ENCODE data around the gene SLC22A6.
"Not testable (repeated sequence)": the region's sequence is repeated elsewhere in the genome, so short reads cannot be mapped to it uniquely, and the experiment has no call there.

SLC22A6 gene

GRCh38 chr11:62983536-62984199, 1.1 kb downstream of the SLC22A6 start:
- FAIRE-seq: no peak

GRCh38 chr11:62981743-62982142, 3.0 kb downstream of the SLC22A6 start:
- no peak for FAIRE-seq

GRCh38 chr11:62980133-62980760, 4.5 kb downstream of the SLC22A6 start:
- no peak for FAIRE-seq

- FAIRE-seq: no peak
These were observed 8.7 kb downstream of the SLC22A6 start for GRCh38 chr11:62976109-62976508.

GRCh38 chr11:62974848-62975522, 9.8 kb downstream of the SLC22A6 start:
- FAIRE-seq: no peak

GRCh38 chr11:62965574-62965973, 19.2 kb downstream of the SLC22A6 start:
- FAIRE-seq: no peak

GRCh38 chr11:62962391-62962790, 22.4 kb downstream of the SLC22A6 start:
- no peak for FAIRE-seq

- no peak for FAIRE-seq
These were observed 23.7 kb downstream of the SLC22A6 start for GRCh38 chr11:62961017-62961570.

- no peak for FAIRE-seq
These were observed 25.3 kb downstream of the SLC22A6 start for GRCh38 chr11:62959422-62959980.

GRCh38 chr11:62958547-62959421, 26.0 kb downstream of the SLC22A6 start:
- FAIRE-seq: no peak

GRCh38 chr11:62957147-62957546, 27.6 kb downstream of the SLC22A6 start:
- FAIRE-seq: no peak

GRCh38 chr11:62954478-62954877, 30.3 kb downstream of the SLC22A6 start:
- FAIRE-seq: no peak

GRCh38 chr11:62953811-62954210, 31.0 kb downstream of the SLC22A6 start:
- FAIRE-seq: no peak

- FAIRE-seq: no peak
These were observed 35.9 kb downstream of the SLC22A6 start for GRCh38 chr11:62948765-62949320.

- FAIRE-seq: not testable (repeated sequence)
These were observed 39.2 kb downstream of the SLC22A6 start for GRCh38 chr11:62945538-62945937.

GRCh38 chr11:62937528-62937927, 47.2 kb downstream of the SLC22A6 start:
- not testable (repeated sequence) for FAIRE-seq

GRCh38 chr11:62934496-62934785, 50.3 kb downstream of the SLC22A6 start:
- FAIRE-seq: no peak

GRCh38 chr11:62933750-62934495, 50.8 kb downstream of the SLC22A6 start:
- FAIRE-seq: no peak

- no peak for FAIRE-seq
These were observed 51.5 kb downstream of the SLC22A6 start for GRCh38 chr11:62933285-62933684.

GRCh38 chr11:62931499-62932278, 53.1 kb downstream of the SLC22A6 start:
- no peak for FAIRE-seq

- FAIRE-seq: no peak
These were observed 54.1 kb downstream of the SLC22A6 start for GRCh38 chr11:62930666-62931065.

All from G401.6 (cell line).